Heart left ventricle (tissue), 13 donors: Measurements from ENCODE around the gene TCF4.

ENCODE experiments used
- CTCF ChIP-seq, 12 donors: fragments of 200-600 bp; sonication (generic) in 4 of 12; IDR thresholded peaks; one replicate each; pipeline versions ENCODE4 v1.5.0 to v1.8.0; 2018 to 2022; ENCODE audit warnings: antibody characterized with exemption in 12 of 12, mild to moderate bottlenecking in 5 of 12
- POLR2A ChIP-seq, 2 donors: fragments of 450-650 bp; IDR thresholded peaks; one replicate each; pipeline ENCODE4 v1.6.1; 2017; ENCODE audit warnings: antibody characterized with exemption in 2 of 2, mild to moderate bottlenecking in 2 of 2, moderate library complexity in 2 of 2
- donor health status: ischemic (EF 13 %, LVEDD 7.1; RV severe dilation, severe dysfunction).
- donor health status: DM: no; HTN: yes; CAD: no.
- donor health status: DM: no; HTN: no; CAD: no.
- donor health status: ischemic (EF 25% LVEDD 6.9; RV normal size, moderate dysfunction).
- donor health status: ischemic (EF 25% LVEDD 5.7; RV mildly dilated, moderate dysfunction).
- donor health status: ischemic (EF 35%, LVEDD 5.7; RV mildly dilated, moderate dysfunction).
- donor health status: nonischemic (EF 11% LVEDD 7.7; RV severe dilation, severe dysfunction).
- donor health status: DM: yes; HTN: yes; CAD: no.
- donor health status: PGD.
- donor health status: ischemic (EF 29% LVEDD 5.4; RV normal size, mild dysfunction).
- donor health status: nonischemic (EF 23%, LVEDD 6.1; RV moderate dilation, normal function).

DNA sequence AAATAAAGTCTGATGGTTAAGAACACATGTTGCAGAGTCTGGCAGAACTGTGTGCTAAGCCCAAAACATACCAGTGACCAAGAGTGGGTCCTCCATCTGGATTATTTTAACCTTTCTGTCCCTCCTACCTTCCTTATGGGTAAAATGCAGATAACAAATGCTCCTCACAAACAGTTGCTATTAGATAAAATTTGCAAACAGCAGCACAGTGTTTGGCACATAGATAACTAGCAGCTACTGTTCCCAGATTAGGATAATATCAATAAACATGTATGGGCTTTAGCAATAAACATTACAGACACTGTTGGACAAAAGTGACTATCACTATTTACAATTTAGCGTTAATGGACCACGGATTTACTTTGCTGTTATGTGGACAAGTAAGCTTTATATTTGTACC, 154.9 kb downstream of the TCF4 start:
- TF ChIP-seq CTCF (IDR thresholded peaks at IDR 0.05) (no peak), POLR2A (IDR thresholded peaks at IDR 0.05) (no peak)
